Astrocyte (in vitro differentiated cells and primary cell): ENCODE data around the gene NLGN1.

ENCODE experiments used
- EZH2 ChIP-seq: IDR thresholded peaks from 2 replicates; pipeline ENCODE4 v1.6.1; 2012; ENCODE audit warnings: mild to moderate bottlenecking, low read length, inconsistent platforms; ENCODE audit not compliant: insufficient read depth
- TF ChIP-seq, protein P1 (sequence below): IDR thresholded peaks from 2 replicates; pipeline ENCODE4 v1.5.1; 2011; ENCODE audit warnings: low read depth, mild to moderate bottlenecking, inconsistent platforms, low read length, moderate library complexity; ENCODE audit not compliant: insufficient read depth

DNA sequence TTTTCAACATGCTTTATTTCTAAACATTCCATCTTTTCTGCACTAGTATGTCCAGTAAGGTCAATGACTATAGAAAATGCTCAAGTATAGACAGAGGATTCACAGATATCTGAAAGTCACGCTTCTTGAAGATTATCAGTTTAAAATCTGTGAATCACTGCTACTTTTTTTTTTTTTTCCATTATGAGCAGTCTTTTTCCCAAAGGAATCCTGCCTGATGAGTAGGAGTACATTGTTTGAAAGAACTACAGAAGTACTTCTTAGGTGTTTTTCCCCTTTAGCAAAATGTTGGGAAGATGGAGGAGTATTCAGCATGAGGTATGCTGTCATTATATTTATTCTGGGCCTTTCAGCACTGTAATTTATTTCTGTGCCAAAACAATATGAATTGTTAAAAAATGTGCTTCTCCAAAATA lies 266.2 kb downstream of the NLGN1 start:
- TF ChIP-seq, protein P1, sequence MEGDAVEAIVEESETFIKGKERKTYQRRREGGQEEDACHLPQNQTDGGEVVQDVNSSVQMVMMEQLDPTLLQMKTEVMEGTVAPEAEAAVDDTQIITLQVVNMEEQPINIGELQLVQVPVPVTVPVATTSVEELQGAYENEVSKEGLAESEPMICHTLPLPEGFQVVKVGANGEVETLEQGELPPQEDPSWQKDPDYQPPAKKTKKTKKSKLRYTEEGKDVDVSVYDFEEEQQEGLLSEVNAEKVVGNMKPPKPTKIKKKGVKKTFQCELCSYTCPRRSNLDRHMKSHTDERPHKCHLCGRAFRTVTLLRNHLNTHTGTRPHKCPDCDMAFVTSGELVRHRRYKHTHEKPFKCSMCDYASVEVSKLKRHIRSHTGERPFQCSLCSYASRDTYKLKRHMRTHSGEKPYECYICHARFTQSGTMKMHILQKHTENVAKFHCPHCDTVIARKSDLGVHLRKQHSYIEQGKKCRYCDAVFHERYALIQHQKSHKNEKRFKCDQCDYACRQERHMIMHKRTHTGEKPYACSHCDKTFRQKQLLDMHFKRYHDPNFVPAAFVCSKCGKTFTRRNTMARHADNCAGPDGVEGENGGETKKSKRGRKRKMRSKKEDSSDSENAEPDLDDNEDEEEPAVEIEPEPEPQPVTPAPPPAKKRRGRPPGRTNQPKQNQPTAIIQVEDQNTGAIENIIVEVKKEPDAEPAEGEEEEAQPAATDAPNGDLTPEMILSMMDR: no peak
- TF ChIP-seq EZH2: no peak
